IMR-90 (cell line): Measurements from ENCODE around the gene DENND6B. TPM values are rescaled to one million over a fixed set of nuclear protein-coding genes. Genes with fewer than 3 reads are reported as not detected.

Experiments used
- ATAC-seq: fragments of 200-7000 bp; cut with Tn5 transposase; 2 replicates; pipeline ENCODE4 v1.9.1; 2020; ENCODE audit warnings: low read depth, mild to moderate bottlenecking, moderate library complexity
- BruUV-seq: library from RNA; stranded (reverse); fragments of 400-500 nt; replicated peaks from 2 replicates; lab custom pipeline; 2021; lab: Mats Ljungman, UMichigan
- CTCF ChIA-PET: fragments of 300-600 bp; formaldehyde crosslinking; extraction: SDS; loops from one replicate; lab custom pipeline; 2021; ENCODE audit warnings: antibody characterized with exemption; lab: Yijun Ruan, JAX
- POLR2A ChIA-PET: fragments of 300-600 bp; sonication (Branson Sonifier 250); formaldehyde crosslinking; loops from one replicate; lab custom pipeline; 2022; ENCODE audit warnings: antibody characterized with exemption; ENCODE audit not compliant: unreplicated experiment; lab: Charles Lee
- DNase-seq: peaks from one replicate; pipeline ENCODE4 v3.0.0; 2013
- H2AFZ ChIP-seq: replicated peaks from 2 replicates; pipeline ENCODE3; 2013; ENCODE audit warnings: low read length, mild to moderate bottlenecking; ENCODE audit not compliant: poor library complexity
- H2AK5ac ChIP-seq: 2 replicates; pipeline ENCODE4 v1.6.1; 2013; ENCODE audit warnings: low read depth, low read length, inconsistent platforms
- H2AK9ac ChIP-seq: replicated peaks from 2 replicates; pipeline ENCODE3; 2013; ENCODE audit warnings: mild to moderate bottlenecking, low read depth, low read length, moderate library complexity; ENCODE audit not compliant: poor library complexity
- H2BK120ac ChIP-seq: 2 replicates; pipeline ENCODE4 v1.6.1; 2013; ENCODE audit warnings: low read depth, low read length, inconsistent platforms
- H2BK15ac ChIP-seq: 3 replicates; pipeline ENCODE4 v1.6.1; 2013; ENCODE audit warnings: low read depth, low read length, inconsistent platforms
- H2BK20ac ChIP-seq: 2 replicates; pipeline ENCODE4 v1.6.1; 2013; ENCODE audit warnings: low read depth, mild to moderate bottlenecking, inconsistent platforms, low read length, moderate library complexity
- H2BK5ac ChIP-seq: 2 replicates; pipeline ENCODE4 v1.6.1; 2013; ENCODE audit warnings: mild to moderate bottlenecking, low read depth, low read length, inconsistent platforms; ENCODE audit not compliant: poor library complexity, severe bottlenecking
- H3K14ac ChIP-seq: replicated peaks from 2 replicates; pipeline ENCODE4 v1.6.1; 2013; ENCODE audit warnings: low read depth, low read length, inconsistent platforms
- H3K18ac ChIP-seq: 2 replicates; pipeline ENCODE4 v1.6.1; 2013; ENCODE audit warnings: low read depth, low read length, control low read depth
- H3K23ac ChIP-seq: 2 replicates; pipeline ENCODE4 v1.6.1; 2013; ENCODE audit warnings: low read depth, low read length, inconsistent platforms
- H3K27ac ChIP-seq: 2 replicates; pipeline ENCODE4 v1.5.1; 2013; ENCODE audit warnings: mild to moderate bottlenecking, control low read depth, low read length; ENCODE audit not compliant: insufficient read depth
- H3K27me3 ChIP-seq: 2 replicates; pipeline ENCODE4 v1.6.1; 2013; ENCODE audit warnings: low read length; ENCODE audit not compliant: control insufficient read depth, insufficient read depth
- H3K36me3 ChIP-seq: 2 replicates; pipeline ENCODE4 v1.6.1; 2013; ENCODE audit warnings: low read length, mixed read lengths; ENCODE audit not compliant: control insufficient read depth, insufficient read depth
- H3K4ac ChIP-seq: 2 replicates; pipeline ENCODE4 v1.6.1; 2013; ENCODE audit warnings: low read depth, low read length, inconsistent platforms
- H3K4me1 ChIP-seq: 2 replicates; pipeline ENCODE4 v1.6.1; 2013; ENCODE audit warnings: low read length, mixed read lengths; ENCODE audit not compliant: control insufficient read depth, insufficient read depth
- H3K4me2 ChIP-seq: 2 replicates; pipeline ENCODE4 v1.6.1; 2013; ENCODE audit warnings: low read depth, mild to moderate bottlenecking, control low read depth, low read length, moderate library complexity
- H3K4me3 ChIP-seq: 2 replicates; pipeline ENCODE4 v1.5.1; 2013; ENCODE audit warnings: low read depth, mild to moderate bottlenecking, control low read depth, low read length, moderate library complexity; ENCODE audit not compliant: insufficient read depth
- H3K56ac ChIP-seq: 2 replicates; pipeline ENCODE4 v1.6.1; 2013; ENCODE audit warnings: low read length, inconsistent platforms; ENCODE audit not compliant: insufficient read depth; ENCODE audit errors: extremely low read depth
- H3K79me1 ChIP-seq, 2 experiments: 2 replicates each; pipeline ENCODE4 v1.6.1; 2013; ENCODE audit warnings: low read length in 2 of 2, inconsistent platforms in 1 of 2, low read depth in 1 of 2
- H3K9ac ChIP-seq: 2 replicates; pipeline ENCODE4 v1.6.1; 2013; ENCODE audit warnings: low read depth, low read length, control low read depth
- H3K9me1 ChIP-seq: 2 replicates; pipeline ENCODE4 v1.6.1; 2013; ENCODE audit warnings: low read length, inconsistent platforms; ENCODE audit not compliant: insufficient read depth
- H3K9me3 ChIP-seq: 2 replicates; pipeline ENCODE4 v1.6.1; 2013; ENCODE audit warnings: low read length; ENCODE audit not compliant: control insufficient read depth, insufficient read depth
- H4K20me1 ChIP-seq: 2 replicates; pipeline ENCODE4 v1.6.1; 2013; ENCODE audit warnings: low read length, inconsistent platforms; ENCODE audit not compliant: insufficient read depth
- H4K5ac ChIP-seq: 2 replicates; pipeline ENCODE4 v1.6.1; 2013; ENCODE audit warnings: mild to moderate bottlenecking, low read depth, low read length, control low read depth
- H4K8ac ChIP-seq, 2 experiments: 2 replicates each; pipeline ENCODE4 v1.6.1; 2013; ENCODE audit warnings: low read depth in 2 of 2, low read length in 2 of 2, control low read depth in 1 of 2, inconsistent platforms in 1 of 2
- H4K91ac ChIP-seq: 2 replicates; pipeline ENCODE4 v1.6.1; 2013; ENCODE audit warnings: low read depth, low read length, inconsistent platforms; ENCODE audit not compliant: insufficient read depth
- BHLHE40 ChIP-seq: fragments of 150-350 bp; IDR thresholded peaks from 2 replicates; pipeline ENCODE4 v1.6.1; 2016; ENCODE audit warnings: mild to moderate bottlenecking, low read depth, low read length
- CEBPB ChIP-seq: IDR thresholded peaks from 2 replicates; pipeline ENCODE4 v1.6.1; 2012; ENCODE audit warnings: low read depth, low read length, improper control_type of control experiment
- CHD1 ChIP-seq: IDR thresholded peaks from 2 replicates; pipeline ENCODE4 v1.6.1; 2012; ENCODE audit warnings: low read depth, low read length, improper control_type of control experiment
- NFE2L2 ChIP-seq: fragments of 150-350 bp; IDR thresholded peaks from 2 replicates; pipeline ENCODE4 v1.6.1; 2016; ENCODE audit warnings: low read depth, mild to moderate bottlenecking, low read length
- SMC3 ChIP-seq: fragments of 150-350 bp; IDR thresholded peaks from 2 replicates; pipeline ENCODE4 v1.6.1; 2016; ENCODE audit warnings: low read depth, mild to moderate bottlenecking, antibody characterized with exemption, low read length, moderate library complexity
- WGBS, 2 experiments: methylation state at CpG; one replicate each; pipeline versions ENCODE4 v1.1.5 to v1.1.7; 2013; ENCODE audit warnings: missing lambda C conversion rate in 2 of 2; ENCODE audit not compliant: insufficient read length in 1 of 2; ENCODE audit errors: extremely low coverage in 2 of 2; 5-methylcytosine and 5-hydroxymethylcytosine counted together
- dilution Hi-C: fragments of 300-500 bp; cut with HindIII; formaldehyde crosslinking; loops from one replicate; pipeline ENCODE4 v1.14.3; 2018; ENCODE audit warnings: low sequenced_read_pairs; ENCODE audit not compliant: unreplicated experiment
- in situ Hi-C: fragments of 300-500 bp; cut with MboI; formaldehyde crosslinking; loops from 3 replicates; pipeline ENCODE4 v1.14.3; 2019; ENCODE audit warnings: low sequenced_read_pairs, inconsistent platforms, mixed read lengths
- intact Hi-C: fragments of 100-400 bp; cut with micrococcal nuclease; formaldehyde crosslinking; loops from 2 replicates; pipeline ENCODE4 v1.10.0; 2022
- polyA plus RNA-seq, 3 experiments: library from polyadenylated mRNA; depleted of rRNA; stranded (reverse); fragments of >200 nt; gene quantifications; 2 replicates each; pipeline ENCODE4 v1.2.3, GENCODE V29; 2012; ENCODE audit warnings: low replicate concordance in 1 of 3
- total RNA-seq: library from RNA; depleted of rRNA; stranded (reverse); fragments of >200 nt; gene quantifications from 2 replicates; pipeline ENCODE4 v1.2.3, GENCODE V29; 2012

Gene DENND6B
- total and polyA plus RNA-seq, 2 of the 4 experiments (the other 2 are of a cell fraction), result 0.36 to 4.9 TPM

GRCh38 chr22:50294319-50294656 lies 32.5 kb downstream of the DENND6B start:
- H2AK9ac ChIP-seq, result peak overlapping the region; percentile 94
- H4K91ac ChIP-seq, result peak overlapping the region; percentile 70
- H2AK5ac ChIP-seq, result peak overlapping the region; percentile 91
- H3K56ac ChIP-seq, result 0 out of 2 replicates have a peak overlapping the region, but pooled peaks have one; percentile 3
- H3K9me1 ChIP-seq, result peaks cover 3% of the 10 kb centered on the region
- TF ChIP-seq CHD1 (no peak), BHLHE40 (no peak), SMC3 (no peak), CEBPB (no peak), NFE2L2 (no peak)
- no CpG with 5 or more reads among the region's 5 CpGs for WGBS, 2 experiments
- in situ Hi-C loops, result no loop called here
- H3K27ac ChIP-seq, result peak overlapping the region; percentile 100
- peak overlapping the region; percentile 64; the same call in 1 of the 2 replicates for H3K9ac ChIP-seq
- no peak for DNase-seq
- H3K79me1 ChIP-seq, result peaks cover 8 to 65% of the 10 kb centered on the region in 2 experiments; a peak in 3 of 4 replicates
- no peak overlapping the region for H3K18ac ChIP-seq
- peaks cover 90% of the 10 kb centered on the region for H4K20me1 ChIP-seq
- POLR2A ChIA-PET, result interaction anchor here (1.0 kb wide), 1 partner anchor 11 kb away, joined by 6 read pairs; no protein-coding TSS in a partner anchor
- H4K8ac ChIP-seq, result peak overlapping the region; percentile 86 to 88
- H3K23ac ChIP-seq, result peak overlapping the region; percentile 63; the same call in 1 of the 2 replicates
- dilution Hi-C loops, result no loop called here
- peak overlapping the region; percentile 99 for H2BK5ac ChIP-seq
- peak overlapping the region; percentile 65 for H2AFZ ChIP-seq
- H3K4me3 ChIP-seq, result no peak overlapping the region
- H3K4ac ChIP-seq, result peak overlapping the region; percentile 96
- intact Hi-C loops, result loop anchor here (5.0 kb wide), 1 partner anchor 33 kb away; the partner anchor contains the start of gene DENND6B
- ATAC-seq, result peak; percentile 1; the same call in 1 of the 2 replicates
- H4K5ac ChIP-seq, result no peak overlapping the region
- CTCF ChIA-PET, result interaction anchor here (1.5 kb wide), 1 partner anchor 32 kb away, joined by 4 read pairs; the partner anchor contains the start of gene DENND6B
- peaks cover 21% of the 10 kb centered on the region for H3K36me3 ChIP-seq
- H2BK15ac ChIP-seq, result peak overlapping the region; percentile 35; the same call in 1 of the 3 replicates
- no peak overlapping the region for H3K4me2 ChIP-seq
- H3K27me3 ChIP-seq, result no peaks in the 10 kb centered on the region
- no peaks in the 10 kb centered on the region for H3K9me3 ChIP-seq
- H3K14ac ChIP-seq, result no peak overlapping the region
- peaks cover 39% of the 10 kb centered on the region for H3K4me1 ChIP-seq
- peak overlapping the region; percentile 92 for H2BK120ac ChIP-seq
- no peak overlapping the region; the same call in 1 of the 2 replicates for H2BK20ac ChIP-seq
- BruUV-seq, result no TSS peak
